Stimulated activated CD8-positive, alpha-beta memory T cell treated with anti-CD3 and anti-CD28 coated beads, Interleukin-15, amount 100 ng/mL, for 4 hours (primary cell): Measurements from ENCODE around the gene SVIL.
"Not testable (repeated sequence)": the region's sequence is repeated elsewhere in the genome, so short reads cannot be mapped to it uniquely, and the experiment has no call there.

Experiments used
- DNase-seq, 2 donors: peaks; one replicate each; pipeline ENCODE4 v3.0.0-alpha.2; 2020; ENCODE audit warnings: low read depth in 2 of 2

The SVIL gene

GRCh38 chr10:29539412-29539811 lies 95.4 kb downstream of the SVIL start:
- DNase-seq = no peak

GRCh38 chr10:29537799-29538198 lies 97.0 kb downstream of the SVIL start:
- no peak for DNase-seq

- DNase-seq = not testable (repeated sequence)
Observed at GRCh38 chr10:29536691-29537090, 98.1 kb downstream of the SVIL start.

GRCh38 chr10:29535778-29536453 lies 98.9 kb downstream of the SVIL start:
- no peak for DNase-seq

GRCh38 chr10:29535012-29535777 lies 99.6 kb downstream of the SVIL start:
- DNase-seq = no peak

- DNase-seq = no peak
Observed at GRCh38 chr10:29534590-29534989, 100.2 kb downstream of the SVIL start.

- no peak for DNase-seq
Observed at GRCh38 chr10:29533696-29534285, 101.0 kb downstream of the SVIL start.

GRCh38 chr10:29533046-29533445 lies 101.7 kb downstream of the SVIL start:
- no peak for DNase-seq

GRCh38 chr10:29532256-29532878 lies 102.4 kb downstream of the SVIL start:
- no peak for DNase-seq

- DNase-seq = no peak
Observed at GRCh38 chr10:29530112-29530976, 104.4 kb downstream of the SVIL start.

GRCh38 chr10:29529146-29529545 lies 105.6 kb downstream of the SVIL start:
- no peak for DNase-seq

GRCh38 chr10:29525762-29526161 lies 109.0 kb downstream of the SVIL start:
- DNase-seq = no peak

- DNase-seq = no peak
Observed at GRCh38 chr10:29524720-29525119, 110.1 kb downstream of the SVIL start.

- DNase-seq = no peak
Observed at GRCh38 chr10:29524294-29524693, 110.5 kb downstream of the SVIL start.

- DNase-seq = no peak
Observed at GRCh38 chr10:29522918-29523317, 111.9 kb downstream of the SVIL start.

- DNase-seq = no peak
Observed at GRCh38 chr10:29522061-29522855, 112.5 kb downstream of the SVIL start.

- no peak for DNase-seq
Observed at GRCh38 chr10:29519659-29520058, 115.1 kb downstream of the SVIL start.

- DNase-seq = no peak
Observed at GRCh38 chr10:29517352-29517923, 117.3 kb downstream of the SVIL start.

GRCh38 chr10:29516309-29516932 lies 118.3 kb downstream of the SVIL start:
- DNase-seq = not testable (repeated sequence)

- DNase-seq = not testable (repeated sequence)
Observed at GRCh38 chr10:29515879-29516278, 118.9 kb downstream of the SVIL start.
